SU-DHL-6 (cell line): ENCODE data around the gene ARHGAP44.

Experiments
- H2AFZ ChIP-seq: fragments of 200-600 bp; sonication (generic); 2 replicates; pipeline ENCODE4 v1.6.1; 2014; ENCODE audit warnings: low read depth, mild to moderate bottlenecking, moderate library complexity, mixed read lengths, antibody characterized with exemption, low read length; ENCODE audit not compliant: severe bottlenecking
- H3F3A ChIP-seq: fragments of 200-600 bp; shearing (Covaris generic); 2 replicates; pipeline ENCODE4 v1.6.0; 2016; ENCODE audit warnings: antibody characterized with exemption, mild to moderate bottlenecking; ENCODE audit not compliant: insufficient read depth
- H3K27ac ChIP-seq: fragments of 200-600 bp; sonication (generic); 2 replicates; pipeline ENCODE4 v1.5.1; 2016; ENCODE audit warnings: low read depth, mild to moderate bottlenecking, low read length, moderate library complexity, mixed read lengths
- H3K27me3 ChIP-seq: fragments of 200-600 bp; sonication (generic), shearing (Covaris generic); 2 replicates; pipeline ENCODE4 v1.6.0; 2014; ENCODE audit warnings: mild to moderate bottlenecking, low read length
- H3K36me3 ChIP-seq: fragments of 200-600 bp; sonication (generic); 2 replicates; pipeline ENCODE4 v1.6.1; 2014; ENCODE audit warnings: mild to moderate bottlenecking, low read length, mixed read lengths
- H3K4me2 ChIP-seq: fragments of 300-600, 200-600 bp; shearing (Covaris generic), sonication (generic); 2 replicates; pipeline ENCODE4 v1.6.0; 2014; ENCODE audit warnings: low read length, low read depth, mild to moderate bottlenecking; ENCODE audit not compliant: poor library complexity, severe bottlenecking
- H3K4me3 ChIP-seq: fragments of 200-600 bp; sonication (generic); 2 replicates; pipeline ENCODE4 v1.5.1; 2014; ENCODE audit warnings: antibody characterized with exemption, low read length, mild to moderate bottlenecking, mixed read lengths; ENCODE audit not compliant: insufficient read depth, poor library complexity, severe bottlenecking
- H3K79me2 ChIP-seq: fragments of 200-600 bp; sonication (generic); 2 replicates; pipeline ENCODE4 v1.6.1; 2014; ENCODE audit warnings: mild to moderate bottlenecking, low read length, moderate library complexity; ENCODE audit not compliant: insufficient read depth
- H3K9ac ChIP-seq: fragments of 200-600 bp; sonication (generic); 2 replicates; pipeline ENCODE4 v1.7.0; 2014; ENCODE audit warnings: mild to moderate bottlenecking, low read length
- H3K9me2 ChIP-seq: fragments of 200-600 bp; sonication (generic); replicated peaks from 2 replicates; pipeline ENCODE4 v1.6.1; 2014; ENCODE audit warnings: low read length; ENCODE audit not compliant: insufficient read depth
- H3K9me3 ChIP-seq: fragments of 200-600 bp; sonication (generic); 2 replicates; pipeline ENCODE4 v1.6.1; 2014; ENCODE audit warnings: low read length, mixed read lengths; ENCODE audit not compliant: insufficient read depth
- H4K20me1 ChIP-seq: fragments of 200-600 bp; sonication (generic); 2 replicates; pipeline ENCODE4 v1.6.1; 2014; ENCODE audit warnings: low read depth, mild to moderate bottlenecking, antibody characterized with exemption, low read length, moderate library complexity, mixed read lengths
- CTCF ChIP-seq: fragments of 200-600 bp; sonication (generic); IDR thresholded peaks from one replicate; pipeline ENCODE4 v1.5.1; 2017; ENCODE audit warnings: antibody characterized with exemption, mild to moderate bottlenecking, low read length, moderate library complexity; ENCODE audit not compliant: insufficient read depth, poor library complexity, severe bottlenecking
- EZH2phosphoT487 ChIP-seq: fragments of 200-600 bp; sonication (generic), shearing (Covaris generic); conservative IDR thresholded peaks from 2 replicates; pipeline ENCODE4 v1.6.1; 2018; ENCODE audit warnings: mild to moderate bottlenecking, antibody characterized with exemption, low read length, moderate library complexity, mixed read lengths

Gene ARHGAP44

GRCh38 chr17:12806630-12807029 is 17.3 kb downstream of the ARHGAP44 start:
- Histone ChIP-seq H3K9me2 (no peaks in the 10 kb centered on the region), H3K9me3 (no peaks in the 10 kb centered on the region), H3K9ac (no peak overlapping the region), H3K4me2 (no peak overlapping the region), H3K79me2 (no peaks in the 10 kb centered on the region), H4K20me1 (no peaks in the 10 kb centered on the region), H3K4me3 (no peak overlapping the region), H3K27ac (no peak overlapping the region), H3K36me3 (no peaks in the 10 kb centered on the region), H3K27me3 (no peaks in the 10 kb centered on the region), H2AFZ (no peak overlapping the region), H3F3A (no peaks in the 10 kb centered on the region)
- no peak for TF ChIP-seq CTCF
- TF ChIP-seq EZH2phosphoT487: no peak

- TF ChIP-seq CTCF (no peak), EZH2phosphoT487 (no peak)
- H3K9ac ChIP-seq: no peak overlapping the region
- H3K36me3 ChIP-seq: no peaks in the 10 kb centered on the region
- no peak overlapping the region for H3K4me3 ChIP-seq
- no peaks in the 10 kb centered on the region for H3K27me3 ChIP-seq
- no peaks in the 10 kb centered on the region for H3K9me2 ChIP-seq
- H3K4me2 ChIP-seq: no peak overlapping the region
- H3K9me3 ChIP-seq: no peaks in the 10 kb centered on the region
- no peaks in the 10 kb centered on the region; the same call in 1 of the 2 replicates for H3F3A ChIP-seq
- H4K20me1 ChIP-seq: no peaks in the 10 kb centered on the region
- H3K27ac ChIP-seq: no peak overlapping the region
- no peaks in the 10 kb centered on the region for H3K79me2 ChIP-seq
- H2AFZ ChIP-seq: no peak overlapping the region
These were observed 19.4 kb downstream of the ARHGAP44 start for GRCh38 chr17:12808723-12809122.

- Histone ChIP-seq H3K27ac (no peak overlapping the region), H3K36me3 (no peaks in the 10 kb centered on the region), H2AFZ (no peak overlapping the region), H3K4me3 (no peak overlapping the region), H3K79me2 (no peaks in the 10 kb centered on the region), H3K9me2 (no peaks in the 10 kb centered on the region), H3K9me3 (no peaks in the 10 kb centered on the region), H3K9ac (no peak overlapping the region), H4K20me1 (no peaks in the 10 kb centered on the region), H3K4me2 (no peak overlapping the region), H3F3A (no peaks in the 10 kb centered on the region; the same call in 1 of the 2 replicates), H3K27me3 (no peaks in the 10 kb centered on the region)
- TF ChIP-seq EZH2phosphoT487 (no peak), CTCF (no peak)
These were observed 23.6 kb downstream of the ARHGAP44 start for GRCh38 chr17:12812877-12813276.
